ENCODE data around the gene RTEL1.

DNA sequence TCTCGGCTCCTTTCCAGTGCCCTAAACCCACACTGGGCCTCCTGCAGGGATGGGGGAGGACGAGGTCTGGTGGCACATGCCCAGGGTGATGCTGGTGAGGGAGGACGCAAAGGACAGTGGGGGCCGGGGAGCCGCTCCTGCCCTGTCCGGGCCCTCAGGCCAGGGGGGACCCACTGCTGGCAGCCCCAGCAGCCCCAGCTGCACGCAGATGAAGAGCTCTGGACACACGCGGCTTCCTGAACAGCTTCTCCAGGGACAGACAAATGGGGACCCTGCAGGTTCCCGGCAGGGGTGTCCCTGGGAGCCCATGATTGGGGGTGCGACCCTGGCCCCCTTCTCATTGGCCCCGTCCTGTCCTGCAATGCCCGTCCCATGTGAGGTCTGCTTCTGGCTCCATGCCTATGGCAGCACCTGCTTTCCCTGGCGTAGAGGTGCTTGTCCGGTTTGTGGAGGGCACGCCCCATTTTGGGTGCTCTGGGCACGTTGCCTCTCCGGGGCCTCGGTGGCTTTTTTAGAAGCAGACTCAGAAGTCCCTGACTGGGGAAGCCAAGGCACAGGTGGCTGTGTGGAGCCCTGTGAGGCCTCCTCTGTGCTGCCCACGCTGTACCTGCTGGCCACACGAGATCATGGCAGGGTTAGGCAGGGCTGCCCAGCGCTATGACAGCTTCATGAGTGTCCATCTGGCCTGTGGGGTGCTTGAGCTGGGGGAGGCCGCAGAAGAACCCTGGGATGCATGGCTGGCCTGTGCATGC lies 22.9 kb downstream of the RTEL1 start:
- TF ChIP-seq, protein P1, sequence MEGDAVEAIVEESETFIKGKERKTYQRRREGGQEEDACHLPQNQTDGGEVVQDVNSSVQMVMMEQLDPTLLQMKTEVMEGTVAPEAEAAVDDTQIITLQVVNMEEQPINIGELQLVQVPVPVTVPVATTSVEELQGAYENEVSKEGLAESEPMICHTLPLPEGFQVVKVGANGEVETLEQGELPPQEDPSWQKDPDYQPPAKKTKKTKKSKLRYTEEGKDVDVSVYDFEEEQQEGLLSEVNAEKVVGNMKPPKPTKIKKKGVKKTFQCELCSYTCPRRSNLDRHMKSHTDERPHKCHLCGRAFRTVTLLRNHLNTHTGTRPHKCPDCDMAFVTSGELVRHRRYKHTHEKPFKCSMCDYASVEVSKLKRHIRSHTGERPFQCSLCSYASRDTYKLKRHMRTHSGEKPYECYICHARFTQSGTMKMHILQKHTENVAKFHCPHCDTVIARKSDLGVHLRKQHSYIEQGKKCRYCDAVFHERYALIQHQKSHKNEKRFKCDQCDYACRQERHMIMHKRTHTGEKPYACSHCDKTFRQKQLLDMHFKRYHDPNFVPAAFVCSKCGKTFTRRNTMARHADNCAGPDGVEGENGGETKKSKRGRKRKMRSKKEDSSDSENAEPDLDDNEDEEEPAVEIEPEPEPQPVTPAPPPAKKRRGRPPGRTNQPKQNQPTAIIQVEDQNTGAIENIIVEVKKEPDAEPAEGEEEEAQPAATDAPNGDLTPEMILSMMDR (IDR thresholded peaks at IDR 0.05) = no peak
- TF ChIP-seq POLR2A (IDR thresholded peaks at IDR 0.05) = no peak

Data from body of pancreas (tissue), 4 donors.